ENCODE measurements around the gene XRCC2. TPM values are rescaled to one million over a fixed set of nuclear protein-coding genes. Genes with fewer than 3 reads are reported as not detected.

The XRCC2 gene
- total and polyA plus RNA-seq, 9 donors: 0.25 to 1.7 (median 0.69) TPM

DNA sequence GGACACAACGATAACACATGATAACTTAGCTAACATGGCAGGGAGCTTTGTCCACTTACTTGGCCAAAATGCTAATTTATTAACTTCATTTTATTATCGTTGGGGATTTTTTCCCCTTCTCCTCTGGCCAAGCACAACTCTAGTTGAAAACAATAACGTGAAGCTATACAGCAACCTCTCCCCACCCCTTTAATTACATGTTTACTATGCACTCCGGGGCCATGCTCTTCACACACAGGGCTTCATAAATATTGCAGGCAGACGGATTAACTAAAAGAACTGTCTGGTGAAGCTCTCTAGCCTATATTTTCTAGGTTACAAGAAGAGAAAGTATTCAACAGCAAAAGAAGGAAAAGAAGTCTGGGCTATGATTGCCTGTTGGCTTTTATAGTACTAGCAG is 51.7 kb downstream of the XRCC2 start:
- Histone ChIP-seq H3K36me3 (no peaks in the 10 kb centered on the region), H3K4me1 (ENCODE audit: insufficient read depth) (no peaks in the 10 kb centered on the region), H3K9me3 (no peaks in the 10 kb centered on the region), H3K27ac (no peak overlapping the region), H3K27me3 (no peaks in the 10 kb centered on the region), H3K4me3 (no peak overlapping the region)
- no peak for DNase-seq
- WGBS, 3 donors: 37 to 39% (median 38%) methylated on average over 5 of the region's 5 CpGs
- intact Hi-C loops (cut with DNase I): no loop called here
- TF ChIP-seq EP300 (IDR thresholded peaks at IDR 0.05): no peak
- TF ChIP-seq, protein P1, sequence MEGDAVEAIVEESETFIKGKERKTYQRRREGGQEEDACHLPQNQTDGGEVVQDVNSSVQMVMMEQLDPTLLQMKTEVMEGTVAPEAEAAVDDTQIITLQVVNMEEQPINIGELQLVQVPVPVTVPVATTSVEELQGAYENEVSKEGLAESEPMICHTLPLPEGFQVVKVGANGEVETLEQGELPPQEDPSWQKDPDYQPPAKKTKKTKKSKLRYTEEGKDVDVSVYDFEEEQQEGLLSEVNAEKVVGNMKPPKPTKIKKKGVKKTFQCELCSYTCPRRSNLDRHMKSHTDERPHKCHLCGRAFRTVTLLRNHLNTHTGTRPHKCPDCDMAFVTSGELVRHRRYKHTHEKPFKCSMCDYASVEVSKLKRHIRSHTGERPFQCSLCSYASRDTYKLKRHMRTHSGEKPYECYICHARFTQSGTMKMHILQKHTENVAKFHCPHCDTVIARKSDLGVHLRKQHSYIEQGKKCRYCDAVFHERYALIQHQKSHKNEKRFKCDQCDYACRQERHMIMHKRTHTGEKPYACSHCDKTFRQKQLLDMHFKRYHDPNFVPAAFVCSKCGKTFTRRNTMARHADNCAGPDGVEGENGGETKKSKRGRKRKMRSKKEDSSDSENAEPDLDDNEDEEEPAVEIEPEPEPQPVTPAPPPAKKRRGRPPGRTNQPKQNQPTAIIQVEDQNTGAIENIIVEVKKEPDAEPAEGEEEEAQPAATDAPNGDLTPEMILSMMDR (IDR thresholded peaks at IDR 0.05): no peak
- TF ChIP-seq POLR2A (IDR thresholded peaks at IDR 0.05): no peak

DNA sequence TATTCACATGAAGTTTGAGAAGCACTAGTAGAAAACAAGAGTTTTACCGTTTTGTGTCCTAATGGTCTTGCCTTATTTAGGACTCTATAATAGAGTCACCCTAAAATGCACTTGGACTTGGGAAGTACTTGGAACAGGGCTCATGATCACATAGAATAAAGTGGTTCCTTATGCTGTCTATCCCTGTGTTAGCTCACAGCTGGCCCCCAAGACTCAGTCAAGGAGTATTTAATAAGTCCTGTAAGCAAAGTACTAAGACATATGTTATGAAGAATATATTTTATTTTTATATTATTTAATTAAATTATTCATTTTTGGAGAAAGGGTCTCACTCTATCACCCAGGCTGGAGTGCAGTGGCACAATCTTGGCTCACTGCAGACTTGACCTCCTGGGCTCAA is 54.5 kb downstream of the XRCC2 start:
- TF ChIP-seq POLR2A (IDR thresholded peaks at IDR 0.05) (no peak), EP300 (IDR thresholded peaks at IDR 0.05) (no peak)
- TF ChIP-seq, protein P1 (IDR thresholded peaks at IDR 0.05): no peak
- Histone ChIP-seq H3K4me3 (no peak overlapping the region), H3K36me3 (no peaks in the 10 kb centered on the region), H3K4me1 (ENCODE audit: insufficient read depth) (no peaks in the 10 kb centered on the region), H3K9me3 (no peaks in the 10 kb centered on the region), H3K27me3 (no peaks in the 10 kb centered on the region), H3K27ac (no peak overlapping the region)
- intact Hi-C loops (cut with DNase I): no loop called here
- WGBS, 3 donors: 89% methylated on average over 1 of the region's 1 CpG
- DNase-seq: no peak

DNA sequence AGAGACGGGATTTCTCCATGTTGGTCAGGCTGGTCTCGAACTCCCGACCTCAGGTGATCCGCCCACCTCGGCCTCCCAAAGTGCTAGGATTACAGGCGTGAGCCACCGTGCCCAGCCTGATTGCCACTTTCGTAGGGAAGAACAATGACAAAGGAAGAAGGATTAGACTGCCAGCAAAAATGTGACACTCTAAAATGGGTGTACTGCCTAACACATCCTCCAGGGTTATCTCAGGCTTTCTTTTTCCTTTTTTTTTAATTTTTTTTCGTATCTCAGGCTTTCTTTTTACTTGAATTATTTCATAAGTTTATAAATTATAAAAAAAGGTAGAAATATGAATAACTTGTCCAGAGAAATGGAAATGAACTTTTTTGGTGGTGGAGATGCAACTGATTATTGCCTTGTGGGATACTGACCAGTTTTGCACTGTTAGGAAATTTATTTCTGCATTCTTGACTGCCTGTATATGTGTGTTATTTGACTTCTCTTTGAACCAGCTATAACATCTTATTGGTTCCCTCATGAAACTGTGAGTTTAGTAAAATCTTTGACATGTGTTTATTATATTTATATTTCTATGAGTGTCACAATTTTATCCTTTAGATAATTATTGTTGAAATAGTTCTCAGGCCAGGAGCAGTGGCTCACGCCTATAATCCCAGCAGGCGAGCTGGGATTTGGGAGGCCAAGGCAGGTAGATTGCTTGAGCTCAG is 56.8 kb downstream of the XRCC2 start:
- no peaks in the 10 kb centered on the region for H3K36me3 ChIP-seq
- intact Hi-C loops (cut with DNase I): no loop called here
- peaks cover 3% of the 10 kb centered on the region for H3K4me1 ChIP-seq (ENCODE audit: insufficient read depth)
- H3K4me3 ChIP-seq: no peak overlapping the region
- no peaks in the 10 kb centered on the region for H3K9me3 ChIP-seq
- no peaks in the 10 kb centered on the region for H3K27me3 ChIP-seq
- TF ChIP-seq EP300 (IDR thresholded peaks at IDR 0.05): no peak
- TF ChIP-seq POLR2A (IDR thresholded peaks at IDR 0.05): no peak
- TF ChIP-seq, protein P1 (IDR thresholded peaks at IDR 0.05): no peak
- no peak for DNase-seq
- WGBS, 3 donors: 93 to 95% (median 93%) methylated on average over 11 of the region's 11 CpGs
- no peak overlapping the region for H3K27ac ChIP-seq

DNA sequence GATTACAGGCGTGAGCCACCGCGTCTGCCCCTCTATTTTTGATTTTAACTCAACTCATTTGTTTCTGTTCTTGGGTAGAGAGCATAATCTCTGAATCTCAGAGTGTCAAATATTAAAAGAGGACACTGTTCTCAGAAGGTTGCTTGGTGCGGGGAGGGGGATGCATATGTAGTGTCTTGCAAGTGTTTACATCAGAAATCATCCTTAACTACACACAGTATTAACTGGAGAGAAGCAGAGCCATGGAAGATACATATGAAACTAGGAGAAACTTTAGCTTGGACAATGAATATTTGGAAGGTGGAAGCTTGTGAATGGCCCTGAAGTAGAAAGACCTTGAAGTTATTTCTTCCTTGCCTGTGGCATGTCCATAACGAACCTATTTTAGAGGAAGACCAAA is 57.5 kb downstream of the XRCC2 start:
- no peak overlapping the region for H3K27ac ChIP-seq
- no peaks in the 10 kb centered on the region for H3K9me3 ChIP-seq
- WGBS, 3 donors: 96 to 98% (median 98%) methylated on average over 5 of the region's 5 CpGs
- no peak for TF ChIP-seq POLR2A (IDR thresholded peaks at IDR 0.05)
- no peak for TF ChIP-seq EP300 (IDR thresholded peaks at IDR 0.05)
- TF ChIP-seq, protein P1 (IDR thresholded peaks at IDR 0.05): no peak
- H3K36me3 ChIP-seq: no peaks in the 10 kb centered on the region
- no peak for DNase-seq
- peaks cover 3% of the 10 kb centered on the region for H3K4me1 ChIP-seq (ENCODE audit: insufficient read depth)
- intact Hi-C loops (cut with DNase I): no loop called here
- H3K27me3 ChIP-seq: no peaks in the 10 kb centered on the region
- H3K4me3 ChIP-seq: no peak overlapping the region
